Activated effector memory CD4-positive, alpha-beta T cell treated with anti-CD3 and anti-CD28 coated beads, Interleukin-2, amount 50 U/mL, for 16 hours (primary cell): Measurements from ENCODE around the gene CEACAM3.
"Not testable (repeated sequence)": the region's sequence is repeated elsewhere in the genome, so short reads cannot be mapped to it uniquely, and the experiment has no call there.

ENCODE experiments used
- DNase-seq: peaks from one replicate; pipeline ENCODE4 v3.0.0-alpha.2; 2020

CEACAM3 gene

DNA sequence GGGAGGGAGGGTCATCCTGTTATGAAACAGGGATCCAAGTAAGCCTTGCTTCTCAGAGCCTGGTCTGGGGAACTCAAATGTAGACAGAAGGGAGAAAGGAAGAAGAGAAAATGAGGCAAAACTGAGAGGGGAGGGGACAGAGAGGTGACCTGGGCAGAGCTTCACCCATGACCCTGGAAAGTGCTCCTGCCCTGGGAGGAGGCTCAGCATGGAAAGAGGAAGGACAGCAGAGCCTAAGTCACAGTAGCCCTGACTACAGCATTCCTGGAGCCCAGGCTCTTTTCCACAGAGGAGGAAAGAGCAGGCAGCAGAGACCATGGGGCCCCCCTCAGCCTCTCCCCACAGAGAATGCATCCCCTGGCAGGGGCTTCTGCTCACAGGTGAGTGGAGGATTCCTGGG lies at the start of gene CEACAM3:
CEACAM3 (plus strand) TSS at position 226 of the 400 bp plus-strand sequence; CDS start at position 317, 91 bp downstream.
- DNase-seq: no peak

DNA sequence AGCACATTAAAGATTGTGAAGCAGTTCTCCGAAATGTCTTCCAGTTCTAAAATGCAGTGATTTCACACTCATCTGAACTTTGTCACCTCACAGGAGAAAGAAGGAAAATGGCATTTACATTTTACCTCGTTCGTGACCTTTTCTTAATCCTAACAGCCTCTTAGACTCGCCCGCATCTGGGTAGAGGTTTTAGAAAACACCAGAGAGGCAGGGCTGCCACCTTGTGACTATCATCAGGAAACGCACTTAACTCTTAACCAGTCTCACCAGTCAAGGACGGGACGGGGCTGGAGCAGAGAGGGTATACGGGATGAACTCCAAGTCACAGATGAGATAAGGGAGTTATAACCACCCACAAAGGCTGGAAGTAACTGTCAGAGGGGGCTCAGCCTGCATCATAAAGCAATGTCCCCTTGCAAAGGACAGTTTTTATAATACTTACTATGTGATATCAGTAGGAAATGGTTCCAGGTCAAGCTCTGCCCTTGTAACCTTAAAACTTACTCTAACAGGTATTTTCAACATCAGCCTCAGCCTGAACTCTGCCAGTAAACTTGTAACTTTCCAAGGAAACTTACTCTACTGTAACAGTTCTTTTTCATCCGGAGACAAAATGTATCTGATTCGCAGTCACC lies 49.7 kb upstream of the CEACAM3 start:
- DNase-seq: peak; percentile 75

DNA sequence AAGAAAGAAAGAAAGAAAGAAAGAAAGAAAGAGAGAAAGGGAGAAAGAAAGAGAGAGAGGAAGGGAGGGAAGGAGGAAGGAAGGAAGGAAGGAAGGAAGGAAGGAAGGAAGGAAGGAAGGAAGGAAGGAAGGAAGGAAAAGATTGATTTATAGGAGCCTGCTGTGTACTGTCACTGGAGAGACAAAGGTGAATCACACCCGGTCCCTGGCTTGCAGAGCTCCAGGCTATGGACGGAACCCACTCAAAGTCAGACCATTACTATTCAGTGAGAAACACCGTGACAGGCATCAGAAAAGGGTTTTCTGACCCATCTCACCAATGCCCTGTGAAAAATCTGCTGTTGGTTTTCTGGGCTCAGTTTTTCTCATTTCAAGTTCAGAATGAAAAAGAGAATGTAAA lies 48.4 kb upstream of the CEACAM3 start:
- DNase-seq: no peak

DNA sequence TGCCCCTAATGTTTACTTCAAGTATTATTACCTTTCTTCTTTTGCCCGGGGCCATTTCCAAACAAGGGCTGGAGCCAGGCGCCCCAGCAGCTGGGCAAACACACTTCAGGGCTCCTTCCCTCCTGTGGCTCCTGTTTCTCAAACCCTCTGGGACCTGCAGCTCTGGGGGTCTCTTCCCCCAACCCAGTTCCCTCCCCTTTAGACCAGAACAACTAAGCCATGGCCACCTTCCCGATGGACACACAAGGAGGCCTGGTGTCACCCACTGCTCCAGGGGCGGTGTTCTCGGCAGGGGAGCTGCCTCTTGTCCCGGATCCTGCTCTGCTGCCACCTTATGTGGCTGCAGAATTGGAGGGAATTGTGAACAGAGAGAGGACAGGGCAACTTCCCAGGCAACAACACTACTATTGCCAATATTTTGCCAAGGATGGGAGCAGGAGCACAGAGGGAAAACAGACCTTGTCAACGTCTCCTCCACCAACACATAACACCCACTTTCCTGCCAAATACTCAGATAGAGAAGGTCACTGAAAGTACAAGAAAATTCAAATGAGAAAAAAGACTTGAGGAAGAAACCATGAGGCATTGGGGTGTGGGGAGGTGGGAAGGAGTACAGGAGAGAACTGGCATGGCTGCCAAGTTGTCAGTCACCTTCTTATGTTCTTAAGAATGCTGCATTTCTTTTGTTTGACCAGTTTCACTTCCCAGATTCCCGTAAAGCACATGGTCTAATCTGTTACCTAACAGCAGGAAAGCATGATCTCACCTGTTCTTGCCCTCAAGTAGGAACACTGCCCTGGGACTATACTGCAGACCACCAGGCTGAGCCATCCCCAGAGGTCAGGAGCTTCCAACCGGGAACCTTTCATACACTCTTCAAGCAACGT lies 45.9 kb upstream of the CEACAM3 start:
- DNase-seq: not testable (repeated sequence)

DNA sequence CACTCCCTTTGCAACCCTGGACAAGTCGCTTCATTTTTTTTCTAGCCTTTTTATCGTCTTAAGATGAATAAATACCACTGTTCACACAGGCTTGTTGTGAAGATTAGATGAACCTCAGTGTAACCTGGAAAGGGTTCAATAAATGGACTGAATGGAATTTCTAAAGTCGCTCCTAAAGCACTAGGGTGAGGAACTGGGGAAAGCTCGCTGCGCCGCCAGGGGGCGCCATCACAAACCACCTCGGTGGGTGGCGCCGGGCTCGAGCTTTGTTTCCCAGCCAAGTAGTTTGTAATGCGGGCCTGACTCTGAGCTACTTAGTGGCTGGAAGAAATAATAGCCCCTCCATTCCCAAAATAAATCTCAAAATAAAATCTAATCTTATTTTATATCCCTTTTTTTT lies 43.2 kb upstream of the CEACAM3 start:
- DNase-seq: peak; percentile 91

DNA sequence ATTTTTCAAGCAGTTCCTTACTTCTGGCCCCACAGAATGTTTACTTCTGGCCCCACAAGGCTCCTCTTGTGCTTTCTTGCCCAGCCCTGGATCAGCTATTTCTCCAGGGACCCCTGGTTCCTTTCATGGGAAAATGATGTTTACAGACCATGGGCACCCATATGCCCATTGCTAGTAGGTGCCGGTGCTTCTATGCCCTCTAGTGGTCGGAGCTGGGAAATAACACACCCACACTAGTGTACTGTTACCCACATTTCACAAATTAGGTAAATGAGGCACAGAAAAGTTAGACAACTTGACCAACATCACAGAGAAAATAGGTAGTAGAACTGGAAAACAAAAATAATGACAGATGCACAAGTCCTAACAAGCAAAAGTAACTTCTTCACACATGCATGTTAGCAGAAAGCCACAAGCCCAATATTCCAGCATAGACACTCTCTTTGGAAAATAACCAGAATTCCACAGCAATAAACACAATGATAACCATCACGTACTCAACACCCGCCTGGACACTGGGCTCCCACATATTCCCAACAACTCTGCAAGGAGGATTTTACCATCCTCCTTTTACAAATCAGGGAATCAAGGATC lies 42.4 kb upstream of the CEACAM3 start:
- peak; percentile 87 for DNase-seq

DNA sequence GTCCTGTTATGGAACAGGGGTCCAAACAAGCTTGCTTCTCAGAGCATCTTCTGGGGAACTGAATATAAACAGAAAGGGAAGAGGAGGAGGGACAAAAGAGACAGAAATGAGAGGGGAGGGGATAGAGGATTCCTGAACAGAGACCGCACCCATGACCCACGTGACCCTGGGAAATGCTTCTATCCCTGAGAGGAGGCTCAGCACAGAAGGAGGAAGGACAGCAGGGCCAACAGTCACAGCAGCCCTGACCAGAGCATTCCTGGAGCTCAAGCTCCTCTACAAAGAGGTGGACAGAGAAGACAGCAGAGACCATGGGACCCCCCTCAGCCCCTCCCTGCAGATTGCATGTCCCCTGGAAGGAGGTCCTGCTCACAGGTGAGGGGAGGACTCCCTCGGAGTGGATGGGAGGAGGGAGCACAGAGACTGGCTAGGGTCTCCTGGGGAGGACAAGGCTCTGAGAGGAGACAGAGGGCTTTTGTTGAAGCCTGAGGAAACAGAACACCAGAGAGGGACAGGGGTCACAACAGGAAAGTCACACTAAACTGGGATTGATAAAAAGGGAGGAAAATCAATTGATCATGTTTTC lies 41.0 kb upstream of the CEACAM3 start, which contains the start of gene CEACAM6:
CEACAM6 (plus strand) TSS at position 203 of the 586 bp plus-strand sequence; CDS start at position 312, 109 bp downstream.
- DNase-seq: no peak

DNA sequence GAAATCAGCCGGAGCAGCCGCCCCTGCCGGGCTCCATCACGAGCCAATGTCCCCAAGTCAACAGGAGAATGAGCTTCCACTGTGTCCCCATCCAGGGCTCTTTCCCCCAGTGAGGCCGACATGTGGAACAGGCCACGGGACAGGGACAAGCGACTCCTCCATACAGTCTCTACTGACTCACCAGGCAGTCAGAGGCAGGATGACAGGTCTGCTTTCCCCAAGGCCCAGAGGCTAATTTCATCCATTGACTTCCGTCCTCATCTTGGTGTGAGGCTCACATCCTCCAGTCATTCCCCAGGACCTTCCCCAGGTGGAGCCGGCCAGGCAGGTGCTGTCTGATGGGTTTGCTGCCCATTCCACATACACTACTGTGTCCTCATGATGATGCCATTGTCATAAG lies 37.5 kb upstream of the CEACAM3 start:
- no peak for DNase-seq

DNA sequence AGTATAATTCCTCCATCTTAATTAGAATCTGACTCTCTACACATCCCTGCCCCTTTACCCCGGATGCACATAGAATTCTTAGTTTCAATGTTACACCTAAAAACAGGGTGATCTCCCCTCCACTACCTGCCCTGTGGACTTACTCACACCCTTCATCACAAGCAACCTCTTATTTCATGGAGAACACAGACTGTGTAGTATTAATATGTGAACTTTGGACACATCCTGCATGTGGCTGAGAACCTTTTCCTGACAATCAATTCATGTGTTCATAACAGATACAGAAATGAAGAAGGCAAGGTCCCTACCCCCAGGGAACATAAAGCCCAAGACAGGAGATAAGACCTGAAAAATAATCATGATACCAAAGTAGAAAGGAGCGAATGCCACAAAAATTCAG lies 29.3 kb upstream of the CEACAM3 start:
- DNase-seq: no peak

DNA sequence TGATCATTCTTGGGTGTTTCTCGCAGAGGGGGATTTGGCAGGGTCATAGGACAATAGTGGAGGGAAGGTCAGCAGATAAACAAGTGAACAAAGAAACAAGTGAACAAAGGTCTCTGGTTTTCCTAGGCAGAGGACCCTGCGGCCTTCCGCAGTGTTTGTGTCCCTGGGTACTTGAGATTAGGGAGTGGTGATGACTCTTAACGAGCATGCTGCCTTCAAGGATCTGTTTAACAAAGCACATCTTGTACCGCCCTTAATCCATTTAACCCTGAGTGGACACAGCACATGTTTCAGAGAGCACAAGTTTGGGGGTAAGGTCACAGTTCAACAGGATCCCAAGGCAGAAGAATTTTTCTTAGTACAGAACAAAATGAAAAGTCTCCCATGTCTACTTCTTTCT lies 28.3 kb upstream of the CEACAM3 start:
- DNase-seq: not testable (repeated sequence)

DNA sequence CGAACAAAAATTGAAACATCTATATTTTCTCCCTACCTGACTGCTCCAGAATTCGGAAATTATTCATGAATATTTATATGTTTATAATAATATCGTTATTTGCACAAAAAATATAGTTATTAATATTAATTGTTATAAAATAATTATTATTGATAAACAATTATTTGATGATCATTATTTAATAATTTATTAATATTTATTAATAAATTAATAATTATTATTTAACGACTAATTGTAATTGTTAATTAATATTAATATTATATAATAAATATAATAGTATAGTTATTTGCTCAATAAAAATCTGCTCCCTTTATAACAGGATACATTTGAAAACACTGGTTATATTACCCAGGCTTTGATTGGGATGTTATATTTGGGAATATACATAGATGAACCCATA lies 26.8 kb upstream of the CEACAM3 start:
- DNase-seq: no peak

DNA sequence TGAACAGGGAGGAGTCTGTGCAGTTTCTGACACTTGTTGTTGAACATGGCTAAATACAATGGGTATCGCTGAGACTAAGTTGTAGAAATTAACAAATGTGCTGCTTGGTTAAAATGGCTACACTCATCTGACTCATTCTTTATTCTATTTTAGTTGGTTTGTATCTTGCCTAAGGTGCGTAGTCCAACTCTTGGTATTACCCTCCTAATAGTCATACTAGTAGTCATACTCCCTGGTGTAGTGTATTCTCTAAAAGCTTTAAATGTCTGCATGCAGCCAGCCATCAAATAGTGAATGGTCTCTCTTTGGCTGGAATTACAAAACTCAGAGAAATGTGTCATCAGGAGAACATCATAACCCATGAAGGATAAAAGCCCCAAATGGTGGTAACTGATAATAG lies 25.0 kb upstream of the CEACAM3 start:
- no peak for DNase-seq

DNA sequence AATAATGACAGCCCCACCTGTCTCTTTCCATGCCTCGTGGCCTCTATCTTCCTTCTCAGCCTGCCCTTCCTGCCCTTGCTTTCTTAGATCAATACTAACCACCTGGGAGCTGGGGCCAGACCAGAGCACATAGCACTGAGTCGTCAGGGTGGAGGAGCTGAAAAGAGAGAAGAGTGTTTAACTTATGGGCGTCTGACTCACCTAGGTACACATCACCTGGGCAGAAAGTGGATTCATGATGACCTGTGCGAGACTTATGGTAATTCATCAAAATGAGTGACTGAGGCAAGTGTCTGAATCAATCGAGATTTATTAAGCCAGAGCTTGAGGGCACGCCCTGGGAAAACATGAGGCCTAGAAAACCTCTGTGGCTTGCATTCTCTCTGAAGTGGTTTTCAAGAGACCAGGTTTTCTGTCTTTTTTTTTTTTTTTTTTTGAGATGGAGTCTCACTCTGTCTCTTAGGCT lies 21.8 kb upstream of the CEACAM3 start:
- DNase-seq: peak; percentile 79

DNA sequence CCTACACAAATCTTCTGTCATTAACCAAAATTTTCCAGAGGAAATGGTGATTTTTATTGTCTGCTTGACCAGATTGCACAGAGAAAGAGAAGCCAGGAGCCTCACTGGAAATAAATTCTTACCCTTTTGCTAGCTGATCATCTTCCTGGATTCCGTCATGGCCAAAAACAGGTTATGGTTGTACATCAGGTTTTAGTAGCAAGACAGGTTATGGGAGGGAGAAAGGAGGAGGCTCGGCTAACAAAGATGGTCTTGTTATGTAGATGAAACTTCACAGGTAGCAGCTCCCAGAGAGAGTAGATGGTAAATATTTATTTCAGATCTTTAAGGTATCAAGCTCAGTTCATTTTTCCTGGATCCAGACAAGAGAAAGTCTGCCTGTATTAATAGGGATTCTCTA lies 19.7 kb upstream of the CEACAM3 start:
- DNase-seq: no peak

DNA sequence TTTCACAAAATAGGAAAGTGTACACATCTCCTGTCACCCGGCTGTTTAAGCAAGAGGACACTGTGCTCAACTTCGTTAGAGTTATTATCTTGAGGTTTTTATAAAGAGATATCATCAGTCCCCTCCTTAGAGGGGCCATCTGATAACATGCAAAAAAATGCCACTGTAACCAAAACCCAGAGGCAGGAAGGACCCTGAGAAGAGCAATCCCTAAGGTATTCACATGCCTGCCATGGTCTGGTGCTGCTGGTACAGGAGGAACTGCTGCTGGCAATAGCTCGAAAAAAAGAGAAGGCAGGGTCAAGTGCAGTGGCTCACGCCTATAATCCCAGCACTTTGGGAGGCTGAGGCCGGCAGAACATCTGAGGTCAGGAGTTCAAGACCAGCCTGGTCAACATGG lies 12.8 kb upstream of the CEACAM3 start:
- DNase-seq: no peak

DNA sequence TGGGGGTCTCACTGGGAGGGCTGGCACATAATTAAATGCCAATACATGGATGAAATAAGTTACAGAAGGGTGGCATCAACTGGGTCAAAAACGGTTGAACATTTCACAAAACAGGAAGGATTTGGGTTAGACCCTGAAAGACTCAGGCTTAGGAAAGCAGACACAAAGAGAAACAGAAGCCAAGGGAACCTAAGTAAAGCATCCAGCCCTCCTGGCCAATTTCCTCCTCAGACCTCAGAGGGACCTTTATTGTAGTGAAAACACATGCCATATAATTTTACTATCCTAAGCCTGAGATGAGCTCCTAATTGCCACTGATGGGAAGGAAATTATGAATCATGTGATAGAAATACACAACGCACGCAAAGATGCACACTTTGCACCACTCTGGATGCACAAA lies 12.1 kb upstream of the CEACAM3 start:
- no peak for DNase-seq

DNA sequence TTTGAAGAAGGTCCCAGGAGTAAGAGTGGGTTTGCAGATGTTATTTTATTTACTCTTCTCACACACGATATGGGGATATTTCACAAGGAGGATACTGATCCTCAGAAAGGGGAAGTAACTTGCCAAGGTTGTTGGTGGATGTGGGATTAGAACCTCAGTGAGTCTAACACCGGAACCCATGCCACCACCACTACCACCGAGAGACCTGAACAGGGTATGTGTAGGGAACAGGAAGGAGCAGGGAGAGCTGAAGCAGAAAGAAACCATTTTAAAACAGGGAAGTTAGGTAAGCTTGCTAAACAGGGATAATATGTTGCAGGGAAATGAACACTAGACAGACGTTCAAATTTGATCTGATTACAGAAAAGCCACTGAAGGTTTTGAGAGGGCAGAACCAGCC lies 11.6 kb upstream of the CEACAM3 start:
- DNase-seq: no peak

DNA sequence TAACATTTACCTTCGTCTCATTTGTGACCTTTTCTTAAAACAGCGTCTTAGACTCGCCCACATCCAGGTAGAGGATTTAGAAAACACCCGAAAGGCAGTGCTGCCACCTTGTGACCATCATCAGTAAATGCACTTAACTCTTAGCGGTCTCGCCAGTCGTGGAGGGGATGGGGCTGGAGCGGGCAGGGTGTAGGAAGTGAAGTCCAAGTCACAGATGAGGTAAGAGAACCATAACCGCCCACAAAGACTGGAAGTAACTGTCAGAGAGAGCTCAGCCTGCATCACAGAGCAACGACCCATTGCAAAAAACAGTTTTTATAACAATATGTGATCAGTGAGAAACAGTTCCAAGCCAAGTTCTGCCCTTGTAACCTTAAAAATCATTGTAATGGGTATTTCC lies 10.7 kb upstream of the CEACAM3 start:
- peak; percentile 87 for DNase-seq

DNA sequence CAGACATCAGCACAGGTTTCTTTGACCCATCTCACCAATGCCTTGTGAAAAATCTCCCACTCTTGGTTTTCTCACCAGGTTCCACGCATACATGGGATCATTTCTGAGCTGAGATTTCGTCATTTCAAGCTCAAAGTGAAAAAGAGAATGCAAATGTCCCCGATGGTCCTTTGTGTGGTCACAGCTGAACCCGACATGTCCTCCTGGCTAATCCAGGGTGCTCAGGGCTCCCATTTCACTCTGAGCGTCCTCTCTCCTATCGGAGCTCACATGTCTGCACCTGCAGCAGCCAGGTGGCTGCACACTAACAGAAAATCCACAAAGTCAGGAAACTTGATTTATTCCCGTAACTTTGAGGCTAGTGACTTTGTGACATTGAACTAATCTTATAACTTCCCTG lies 9.3 kb upstream of the CEACAM3 start:
- DNase-seq: no peak

DNA sequence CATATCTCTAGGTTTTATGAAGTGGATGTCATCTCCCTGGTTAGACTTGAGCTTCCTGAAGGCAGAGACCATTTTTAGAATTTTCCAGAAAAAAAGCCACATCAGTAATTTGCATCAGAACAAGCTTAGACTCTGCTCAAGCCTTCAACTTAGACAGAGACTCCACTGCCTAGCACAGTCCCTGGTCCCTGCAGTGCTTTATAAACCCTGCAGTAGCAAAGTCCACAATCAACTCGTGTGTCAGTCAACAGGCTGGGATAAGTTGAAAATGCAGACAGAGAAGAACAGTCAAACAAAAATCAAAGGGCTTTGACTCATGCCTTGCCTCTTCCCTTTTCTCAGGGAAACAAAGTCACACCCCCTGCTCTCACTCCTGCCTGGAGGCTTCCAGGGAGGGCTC lies 7.9 kb upstream of the CEACAM3 start:
- DNase-seq: not testable (repeated sequence)

DNA sequence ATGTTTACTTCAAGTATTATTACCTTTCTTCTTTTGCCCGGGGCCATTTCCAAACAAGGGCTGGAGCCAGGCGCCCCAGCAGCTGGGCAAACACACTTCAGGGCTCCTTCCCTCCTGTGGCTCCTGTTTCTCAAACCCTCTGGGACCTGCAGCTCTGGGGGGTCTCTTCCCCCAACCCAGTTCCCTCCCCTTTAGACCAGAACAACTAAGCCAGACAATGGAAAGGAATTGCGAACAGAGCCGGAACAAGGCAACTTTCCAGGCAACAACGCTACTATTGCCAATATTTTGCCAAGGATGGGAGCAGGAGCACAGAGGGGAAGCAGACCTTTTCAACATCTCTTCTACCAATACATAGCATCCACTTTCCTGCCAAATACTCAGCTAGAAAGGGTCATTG lies 7.3 kb upstream of the CEACAM3 start:
- not testable (repeated sequence) for DNase-seq

DNA sequence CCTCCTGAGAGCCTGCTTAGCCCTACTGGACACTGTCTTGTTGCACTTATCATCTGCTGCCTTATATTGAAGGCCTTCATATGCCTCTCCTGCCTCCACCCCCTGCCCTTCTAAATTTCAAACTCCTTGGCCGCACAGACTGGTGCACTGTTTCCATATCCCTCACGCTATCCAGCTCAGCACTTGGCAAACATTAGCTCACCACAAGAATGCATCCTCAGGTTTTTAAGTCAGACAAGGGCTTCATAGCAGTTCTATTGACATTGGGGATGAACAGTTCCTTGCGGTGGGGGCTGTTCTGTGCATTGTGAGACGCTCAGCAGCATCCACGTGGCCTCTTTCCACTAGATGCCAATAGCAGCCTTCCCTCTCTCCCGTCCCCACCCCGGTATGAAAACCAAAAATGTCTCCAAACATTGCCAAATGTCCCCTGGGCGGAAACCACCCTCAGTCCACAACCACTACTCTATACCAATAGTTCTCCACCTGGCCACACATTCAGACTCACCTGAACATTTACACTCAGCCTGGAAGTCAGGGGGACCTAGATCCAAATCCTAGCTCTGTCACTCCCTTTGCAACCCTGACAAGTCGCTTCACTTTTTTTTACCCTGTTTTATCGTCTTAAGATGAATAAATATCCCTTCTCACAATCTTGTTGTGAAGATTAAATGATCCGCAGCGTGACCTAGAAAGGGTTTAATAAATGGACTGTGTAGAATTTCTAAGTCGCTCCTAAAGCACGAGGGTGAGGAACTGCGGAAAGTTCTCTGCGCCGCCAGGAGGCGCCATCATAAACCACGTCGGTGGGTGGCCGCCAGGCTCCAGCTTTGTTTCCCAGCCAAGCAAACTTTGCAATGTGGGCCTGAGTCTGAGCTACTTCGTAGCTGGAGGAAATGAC lies 3.6 kb upstream of the CEACAM3 start:
- peak; percentile 80 for DNase-seq
